ENCODE results near the gene PLCL1.

The PLCL1 gene

GRCh38 chr2:198006733-198007132, 202.3 kb downstream of the PLCL1 start:
- TF ChIP-seq MYC (IDR thresholded peaks at IDR 0.05; ENCODE audit: low read depth, low read length) (no peak), MAX (IDR thresholded peaks at IDR 0.05; ENCODE audit: low read depth, low read length) (no peak), POLR2A (IDR thresholded peaks at IDR 0.05; ENCODE audit: extremely low read depth, insufficient read length) (no peak), CTCF (IDR thresholded peaks at IDR 0.05; ENCODE audit: low read depth, low read length) (no peak)

GRCh38 chr2:198008230-198008629, 203.8 kb downstream of the PLCL1 start:
- TF ChIP-seq MAX (IDR thresholded peaks at IDR 0.05; ENCODE audit: low read depth, low read length) (no peak), MYC (IDR thresholded peaks at IDR 0.05; ENCODE audit: low read depth, low read length) (no peak), CTCF (IDR thresholded peaks at IDR 0.05; ENCODE audit: low read depth, low read length) (no peak), POLR2A (IDR thresholded peaks at IDR 0.05; ENCODE audit: extremely low read depth, insufficient read length) (no peak)
- DNase-seq (ENCODE audit: low read depth) = no peak
- no peak overlapping the region for H3K4me3 ChIP-seq (ENCODE audit: low read depth, low read length)

More at GRCh38 chr2:198006733-198007132, 202.3 kb downstream of the PLCL1 start:
- no peak overlapping the region for H3K4me3 ChIP-seq (ENCODE audit: low read depth, low read length)
- DNase-seq (ENCODE audit: low read depth) = no peak

- H3K4me3 ChIP-seq (ENCODE audit: low read depth, low read length) = no peak overlapping the region
- DNase-seq (ENCODE audit: low read depth) = no peak
- no peak for TF ChIP-seq CTCF (IDR thresholded peaks at IDR 0.05; ENCODE audit: low read depth, low read length)
- TF ChIP-seq MYC (IDR thresholded peaks at IDR 0.05; ENCODE audit: low read depth, low read length) = no peak
- no peak for TF ChIP-seq MAX (IDR thresholded peaks at IDR 0.05; ENCODE audit: low read depth, low read length)
- no peak for TF ChIP-seq POLR2A (IDR thresholded peaks at IDR 0.05; ENCODE audit: extremely low read depth, insufficient read length)
These were observed 207.6 kb downstream of the PLCL1 start for GRCh38 chr2:198012025-198012424.

GRCh38 chr2:198016243-198016642, 211.8 kb downstream of the PLCL1 start:
- DNase-seq (ENCODE audit: low read depth) = no peak
- no peak for TF ChIP-seq POLR2A (IDR thresholded peaks at IDR 0.05; ENCODE audit: extremely low read depth, insufficient read length)
- no peak for TF ChIP-seq MYC (IDR thresholded peaks at IDR 0.05; ENCODE audit: low read depth, low read length)
- no peak for TF ChIP-seq MAX (IDR thresholded peaks at IDR 0.05; ENCODE audit: low read depth, low read length)
- TF ChIP-seq CTCF (IDR thresholded peaks at IDR 0.05; ENCODE audit: low read depth, low read length) = no peak

GRCh38 chr2:198017068-198017467, 212.7 kb downstream of the PLCL1 start:
- TF ChIP-seq MYC (IDR thresholded peaks at IDR 0.05; ENCODE audit: low read depth, low read length) (no peak), CTCF (IDR thresholded peaks at IDR 0.05; ENCODE audit: low read depth, low read length) (no peak), POLR2A (IDR thresholded peaks at IDR 0.05; ENCODE audit: extremely low read depth, insufficient read length) (no peak), MAX (IDR thresholded peaks at IDR 0.05; ENCODE audit: low read depth, low read length) (no peak)
- no peak for DNase-seq (ENCODE audit: low read depth)
- no peak overlapping the region for H3K4me3 ChIP-seq (ENCODE audit: low read depth, low read length)

More at GRCh38 chr2:198016243-198016642, 211.8 kb downstream of the PLCL1 start:
- H3K4me3 ChIP-seq (ENCODE audit: low read depth, low read length) = no peak overlapping the region
